Bronchial smooth muscle cell (primary cell): ENCODE results near the gene UBXN10. TPM values are rescaled to one million over a fixed set of nuclear protein-coding genes. Genes with fewer than 3 reads are reported as not detected.

Experiments used
- total RNA-seq: library from RNA; depleted of rRNA; stranded (reverse); fragments of >200 nt; gene quantifications from 2 replicates; pipeline ENCODE4 v1.2.1, GENCODE V29; 2014

The UBXN10 gene, protein sequence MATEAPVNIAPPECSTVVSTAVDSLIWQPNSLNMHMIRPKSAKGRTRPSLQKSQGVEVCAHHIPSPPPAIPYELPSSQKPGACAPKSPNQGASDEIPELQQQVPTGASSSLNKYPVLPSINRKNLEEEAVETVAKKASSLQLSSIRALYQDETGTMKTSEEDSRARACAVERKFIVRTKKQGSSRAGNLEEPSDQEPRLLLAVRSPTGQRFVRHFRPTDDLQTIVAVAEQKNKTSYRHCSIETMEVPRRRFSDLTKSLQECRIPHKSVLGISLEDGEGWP
- total RNA-seq, result under 0.01 TPM in 1 of 2 replicates, not detected in the other

DNA sequence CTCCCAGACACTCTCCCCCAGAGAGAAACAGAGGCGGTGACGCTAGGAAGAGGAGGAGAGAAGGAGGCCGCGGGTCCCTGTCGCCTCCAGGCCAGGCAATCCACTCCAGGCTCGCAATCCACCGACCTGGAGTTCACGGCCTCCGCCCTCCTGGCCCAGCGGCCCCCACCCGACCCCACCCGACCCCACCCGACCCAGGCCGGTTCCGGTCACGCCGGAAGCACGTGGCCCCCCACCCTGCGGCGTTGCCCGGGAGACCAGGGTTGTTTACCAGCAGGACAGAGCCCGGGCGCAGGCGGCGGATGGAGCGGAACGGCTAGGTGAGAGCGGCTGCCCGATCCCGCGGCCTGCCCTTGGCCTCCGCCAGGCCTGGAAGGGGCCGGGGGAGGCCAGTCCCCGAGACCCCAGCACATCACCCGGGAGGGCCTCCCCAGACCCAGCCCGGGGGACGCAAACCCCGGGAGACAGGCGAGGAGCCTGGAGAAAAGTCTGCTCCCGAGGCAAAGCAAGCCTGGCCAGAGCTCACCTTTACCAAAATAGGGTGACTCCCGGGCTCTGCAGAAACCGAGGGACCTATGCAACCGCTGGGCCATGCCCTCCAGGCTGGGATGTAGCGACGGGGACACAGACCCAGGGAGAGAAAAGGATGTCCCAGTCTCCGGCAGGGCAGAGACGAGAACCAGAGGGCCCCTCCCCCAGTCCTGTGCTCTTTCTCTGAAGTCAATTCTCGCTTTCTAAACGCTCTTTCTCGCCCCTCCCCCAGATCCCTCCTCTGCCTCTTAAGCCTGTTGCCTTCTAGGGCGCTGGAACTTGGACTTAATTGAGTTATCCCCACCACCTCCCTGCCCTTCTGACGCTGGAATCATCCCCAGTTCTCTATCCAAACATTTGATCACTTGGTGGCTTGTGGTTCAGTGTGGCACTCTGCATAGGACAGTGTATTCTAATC, at the start of gene UBXN10, which contains the start of gene PLA2G2C:
Gene UBXN10 (plus strand): TSS at position 263 of the 949 bp plus-strand sequence. CDS start 4,466 bp downstream, outside the sequence.
Gene PLA2G2C (minus strand): TSS at position 685 of the 949 bp plus-strand sequence. CDS start 9,155 bp downstream, outside the sequence.

DNA sequence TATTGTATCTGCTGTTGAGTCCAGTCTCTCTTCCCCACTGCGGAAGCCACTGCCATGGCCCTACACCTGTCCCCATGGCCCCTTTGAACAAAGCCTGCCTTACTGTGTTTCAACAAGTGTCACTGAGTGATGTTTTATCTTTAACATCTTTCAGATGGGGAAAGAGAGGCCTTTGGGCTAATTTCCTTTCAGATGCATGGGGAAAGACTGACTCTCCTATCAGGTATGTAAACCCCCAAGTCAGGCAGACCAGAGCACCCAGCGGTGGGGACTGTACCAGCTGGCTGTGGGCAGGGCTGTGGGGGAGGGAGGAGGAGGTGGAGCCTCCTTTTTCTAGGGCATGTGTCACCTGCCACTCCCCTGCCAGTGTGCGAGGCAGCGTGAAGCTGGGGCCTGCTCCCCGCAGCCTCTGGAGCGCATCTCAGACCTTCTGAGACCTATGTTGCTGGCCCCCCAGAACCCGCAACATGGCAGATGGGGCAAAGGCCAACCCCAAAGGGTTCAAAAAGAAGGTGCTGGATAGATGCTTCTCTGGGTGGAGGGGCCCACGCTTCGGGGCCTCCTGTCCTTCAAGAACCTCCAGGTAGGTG, 46.8 kb upstream of the UBXN10 start, which contains the start of gene PLA2G2F:
Gene PLA2G2F (plus strand): TSS at position 363 of the 590 bp plus-strand sequence. CDS start 105 bp downstream, at position 468.

Other genes with a start within 250 kb of the UBXN10 start
- not detected in 2 replicates for gene PLA2G2A, start 206.5 kb upstream of the UBXN10 start, total RNA-seq
- 0.09 and 4.3 TPM in 2 replicates for gene PLA2G5, start 115.9 kb upstream of the UBXN10 start, total RNA-seq
- gene PLA2G2D, start 66.6 kb upstream of the UBXN10 start, total RNA-seq, result not detected in 2 replicates
- not detected in 2 replicates for gene PLA2G2F, start 46.8 kb upstream of the UBXN10 start, total RNA-seq
- not detected in 2 replicates for gene PLA2G2C, start 422 bp downstream of the UBXN10 start, total RNA-seq
- gene VWA5B1, start 104.8 kb downstream of the UBXN10 start, total RNA-seq, result not detected in 2 replicates